ENCODE data around the gene MYOF.
"Not testable (repeated sequence)": the region's sequence is repeated elsewhere in the genome, so short reads cannot be mapped to it uniquely, and the experiment has no call there.

Gene MYOF

GRCh38 chr10:93336678-93337077, 145.5 kb downstream of the MYOF start:
- H3K9ac ChIP-seq (ENCODE audit: low read length): no peak overlapping the region
- H3K27me3 ChIP-seq (replicated peaks; ENCODE audit: control insufficient read depth, insufficient read depth, low read length): no peaks in the 10 kb centered on the region
- H3K9me3 ChIP-seq (ENCODE audit: control insufficient read depth, low read length): no peaks in the 10 kb centered on the region
- H3K4me1 ChIP-seq (ENCODE audit: control insufficient read depth, insufficient read depth, low read length): peaks cover 11% of the 10 kb centered on the region
- no peak for DNase-seq (ENCODE audit: low read depth)
- no peak overlapping the region for H3K4me3 ChIP-seq (ENCODE audit: low read length)
- peaks cover 90% of the 10 kb centered on the region for H3K36me3 ChIP-seq (ENCODE audit: control insufficient read depth, insufficient read depth, low read length, severe bottlenecking)

- H3K9ac ChIP-seq (ENCODE audit: low read length): no peak overlapping the region
- H3K4me3 ChIP-seq (ENCODE audit: low read length): no peak overlapping the region
- peaks cover 11% of the 10 kb centered on the region for H3K4me1 ChIP-seq (ENCODE audit: control insufficient read depth, insufficient read depth, low read length)
- no peak for DNase-seq (ENCODE audit: low read depth)
- no peaks in the 10 kb centered on the region for H3K27me3 ChIP-seq (replicated peaks; ENCODE audit: control insufficient read depth, insufficient read depth, low read length)
- H3K9me3 ChIP-seq (ENCODE audit: control insufficient read depth, low read length): no peaks in the 10 kb centered on the region
- H3K36me3 ChIP-seq (ENCODE audit: control insufficient read depth, insufficient read depth, low read length, severe bottlenecking): peaks cover 93% of the 10 kb centered on the region
These were observed 146.0 kb downstream of the MYOF start for GRCh38 chr10:93336110-93336509.

- no peak overlapping the region for H3K9ac ChIP-seq (ENCODE audit: low read length)
These were observed 147.2 kb downstream of the MYOF start for GRCh38 chr10:93334901-93335327.

GRCh38 chr10:93334181-93334580, 148.0 kb downstream of the MYOF start:
- peaks cover 96% of the 10 kb centered on the region for H3K36me3 ChIP-seq (ENCODE audit: control insufficient read depth, insufficient read depth, low read length, severe bottlenecking)
- DNase-seq (ENCODE audit: low read depth): no peak
- no peaks in the 10 kb centered on the region for H3K27me3 ChIP-seq (replicated peaks; ENCODE audit: control insufficient read depth, insufficient read depth, low read length)
- no peak overlapping the region for H3K4me3 ChIP-seq (ENCODE audit: low read length)
- no peaks in the 10 kb centered on the region for H3K9me3 ChIP-seq (ENCODE audit: control insufficient read depth, low read length)
- peaks cover 11% of the 10 kb centered on the region for H3K4me1 ChIP-seq (ENCODE audit: control insufficient read depth, insufficient read depth, low read length)
- H3K9ac ChIP-seq (ENCODE audit: low read length): no peak overlapping the region

More at GRCh38 chr10:93334901-93335327, 147.2 kb downstream of the MYOF start:
- no peak overlapping the region for H3K4me3 ChIP-seq (ENCODE audit: low read length)
- no peaks in the 10 kb centered on the region for H3K9me3 ChIP-seq (ENCODE audit: control insufficient read depth, low read length)
- no peaks in the 10 kb centered on the region for H3K27me3 ChIP-seq (replicated peaks; ENCODE audit: control insufficient read depth, insufficient read depth, low read length)
- peak; percentile 76 for DNase-seq (ENCODE audit: low read depth)
- peaks cover 11% of the 10 kb centered on the region for H3K4me1 ChIP-seq (ENCODE audit: control insufficient read depth, insufficient read depth, low read length)
- peaks cover 93% of the 10 kb centered on the region for H3K36me3 ChIP-seq (ENCODE audit: control insufficient read depth, insufficient read depth, low read length, severe bottlenecking)

GRCh38 chr10:93333278-93333978, 148.7 kb downstream of the MYOF start:
- Histone ChIP-seq H3K4me3 (ENCODE audit: low read length) (no peak overlapping the region), H3K27me3 (replicated peaks; ENCODE audit: control insufficient read depth, insufficient read depth, low read length) (no peaks in the 10 kb centered on the region), H3K4me1 (ENCODE audit: control insufficient read depth, insufficient read depth, low read length) (peaks cover 11% of the 10 kb centered on the region), H3K9me3 (ENCODE audit: control insufficient read depth, low read length) (no peaks in the 10 kb centered on the region), H3K9ac (ENCODE audit: low read length) (no peak overlapping the region), H3K36me3 (ENCODE audit: control insufficient read depth, insufficient read depth, low read length, severe bottlenecking) (peaks cover 96% of the 10 kb centered on the region)
- no peak for DNase-seq (ENCODE audit: low read depth)

GRCh38 chr10:93330824-93331223, 151.3 kb downstream of the MYOF start:
- H3K4me3 ChIP-seq (ENCODE audit: low read length): no peak overlapping the region
- no peaks in the 10 kb centered on the region for H3K27me3 ChIP-seq (replicated peaks; ENCODE audit: control insufficient read depth, insufficient read depth, low read length)
- H3K4me1 ChIP-seq (ENCODE audit: control insufficient read depth, insufficient read depth, low read length): no peaks in the 10 kb centered on the region
- peaks cover 95% of the 10 kb centered on the region for H3K36me3 ChIP-seq (ENCODE audit: control insufficient read depth, insufficient read depth, low read length, severe bottlenecking)
- H3K9me3 ChIP-seq (ENCODE audit: control insufficient read depth, low read length): no peaks in the 10 kb centered on the region
- no peak for DNase-seq (ENCODE audit: low read depth)
- H3K9ac ChIP-seq (ENCODE audit: low read length): no peak overlapping the region

GRCh38 chr10:93319896-93320295, 162.2 kb downstream of the MYOF start:
- Histone ChIP-seq H3K9me3 (ENCODE audit: control insufficient read depth, low read length) (no peaks in the 10 kb centered on the region), H3K27me3 (replicated peaks; ENCODE audit: control insufficient read depth, insufficient read depth, low read length) (no peaks in the 10 kb centered on the region), H3K36me3 (ENCODE audit: control insufficient read depth, insufficient read depth, low read length, severe bottlenecking) (peaks cover 95% of the 10 kb centered on the region), H3K4me3 (ENCODE audit: low read length) (no peak overlapping the region), H3K9ac (ENCODE audit: low read length) (no peak overlapping the region), H3K4me1 (ENCODE audit: control insufficient read depth, insufficient read depth, low read length) (peaks cover 26% of the 10 kb centered on the region)
- DNase-seq (ENCODE audit: low read depth): peak; percentile 27

GRCh38 chr10:93319096-93319495, 163.0 kb downstream of the MYOF start:
- no peaks in the 10 kb centered on the region for H3K9me3 ChIP-seq (ENCODE audit: control insufficient read depth, low read length)
- H3K36me3 ChIP-seq (ENCODE audit: control insufficient read depth, insufficient read depth, low read length, severe bottlenecking): peaks cover 97% of the 10 kb centered on the region
- H3K9ac ChIP-seq (ENCODE audit: low read length): no peak overlapping the region
- H3K27me3 ChIP-seq (replicated peaks; ENCODE audit: control insufficient read depth, insufficient read depth, low read length): no peaks in the 10 kb centered on the region
- H3K4me3 ChIP-seq (ENCODE audit: low read length): no peak overlapping the region
- peaks cover 26% of the 10 kb centered on the region for H3K4me1 ChIP-seq (ENCODE audit: control insufficient read depth, insufficient read depth, low read length)
- no peak for DNase-seq (ENCODE audit: low read depth)

GRCh38 chr10:93315246-93315645, 166.9 kb downstream of the MYOF start:
- Histone ChIP-seq H3K27me3 (replicated peaks; ENCODE audit: control insufficient read depth, insufficient read depth, low read length) (no peaks in the 10 kb centered on the region), H3K4me3 (ENCODE audit: low read length) (no peak overlapping the region), H3K9me3 (ENCODE audit: control insufficient read depth, low read length) (no peaks in the 10 kb centered on the region), H3K9ac (ENCODE audit: low read length) (no peak overlapping the region), H3K36me3 (ENCODE audit: control insufficient read depth, insufficient read depth, low read length, severe bottlenecking) (peaks cover 93% of the 10 kb centered on the region), H3K4me1 (ENCODE audit: control insufficient read depth, insufficient read depth, low read length) (peaks cover 20% of the 10 kb centered on the region)
- DNase-seq (ENCODE audit: low read depth): no peak

GRCh38 chr10:93314656-93315055, 167.5 kb downstream of the MYOF start:
- not testable (repeated sequence) for H3K27me3 ChIP-seq (replicated peaks; ENCODE audit: control insufficient read depth, insufficient read depth, low read length); H3K9ac ChIP-seq (ENCODE audit: low read length); H3K4me3 ChIP-seq (ENCODE audit: low read length); DNase-seq (ENCODE audit: low read depth); H3K9me3 ChIP-seq (ENCODE audit: control insufficient read depth, low read length)
- peaks cover 95% of the 10 kb centered on the region for H3K36me3 ChIP-seq (ENCODE audit: control insufficient read depth, insufficient read depth, low read length, severe bottlenecking)
- peaks cover 14% of the 10 kb centered on the region for H3K4me1 ChIP-seq (ENCODE audit: control insufficient read depth, insufficient read depth, low read length)

- H3K4me3 ChIP-seq (ENCODE audit: low read length): no peak overlapping the region
- H3K4me1 ChIP-seq (ENCODE audit: control insufficient read depth, insufficient read depth, low read length): peaks cover 15% of the 10 kb centered on the region
- H3K36me3 ChIP-seq (ENCODE audit: control insufficient read depth, insufficient read depth, low read length, severe bottlenecking): peaks cover 95% of the 10 kb centered on the region
- DNase-seq (ENCODE audit: low read depth): peak; percentile 12
- no peaks in the 10 kb centered on the region for H3K9me3 ChIP-seq (ENCODE audit: control insufficient read depth, low read length)
- no peak overlapping the region for H3K9ac ChIP-seq (ENCODE audit: low read length)
- H3K27me3 ChIP-seq (replicated peaks; ENCODE audit: control insufficient read depth, insufficient read depth, low read length): no peaks in the 10 kb centered on the region
These were observed 168.3 kb downstream of the MYOF start for GRCh38 chr10:93313798-93314197.

- peaks cover 80% of the 10 kb centered on the region for H3K36me3 ChIP-seq (ENCODE audit: control insufficient read depth, insufficient read depth, low read length, severe bottlenecking)
- H3K9ac ChIP-seq (ENCODE audit: low read length): no peak overlapping the region
- peaks cover 13% of the 10 kb centered on the region for H3K4me1 ChIP-seq (ENCODE audit: control insufficient read depth, insufficient read depth, low read length)
- no peaks in the 10 kb centered on the region for H3K27me3 ChIP-seq (replicated peaks; ENCODE audit: control insufficient read depth, insufficient read depth, low read length)
- no peak for DNase-seq (ENCODE audit: low read depth)
- H3K4me3 ChIP-seq (ENCODE audit: low read length): no peak overlapping the region
- H3K9me3 ChIP-seq (ENCODE audit: control insufficient read depth, low read length): no peaks in the 10 kb centered on the region
These were observed 173.1 kb downstream of the MYOF start for GRCh38 chr10:93309062-93309461.

Measured in adipocyte (in vitro differentiated cells).